Hepatocyte (in vitro differentiated cells): ENCODE results near the gene CAMK2G.

Experiments
- EZH2 ChIP-seq: fragments of 200-600 bp; sonication (generic); IDR thresholded peaks from 2 replicates; pipeline ENCODE4 v1.6.1; 2016; ENCODE audit warnings: antibody characterized with exemption, mild to moderate bottlenecking, borderline replicate concordance
- EZH2phosphoT487 ChIP-seq: fragments of 200-600 bp; sonication (generic); IDR thresholded peaks from one replicate; pipeline ENCODE4 v1.6.1; 2018; ENCODE audit warnings: antibody characterized with exemption, mild to moderate bottlenecking, low read depth, moderate library complexity; ENCODE audit not compliant: unreplicated experiment, severe bottlenecking
- TF ChIP-seq, protein P1 (sequence below): fragments of 200-600 bp; sonication (generic); IDR thresholded peaks from 2 replicates; pipeline ENCODE4 v1.5.1; 2016; ENCODE audit warnings: antibody characterized with exemption, mild to moderate bottlenecking; ENCODE audit not compliant: poor library complexity

DNA sequence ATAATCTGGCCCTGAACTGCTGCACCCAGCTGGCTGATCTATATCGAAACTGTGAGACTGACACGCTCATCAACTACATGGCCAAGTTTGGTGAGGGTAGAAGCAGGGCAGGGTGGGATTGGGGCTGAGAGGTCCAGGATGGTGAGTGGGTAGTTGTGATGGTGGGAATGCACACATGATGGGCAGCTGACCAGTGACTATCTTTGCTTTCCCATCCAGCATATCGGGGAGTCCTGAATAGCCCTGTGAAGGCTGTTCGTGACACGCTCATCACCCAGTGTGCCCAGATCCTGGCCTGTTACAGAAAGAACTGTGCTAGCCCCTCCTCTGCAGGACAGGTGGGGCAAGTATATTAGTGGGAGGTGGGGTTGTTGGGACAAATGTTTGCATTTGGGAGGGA lies 105.0 kb downstream of the CAMK2G start:
- TF ChIP-seq, protein P1, sequence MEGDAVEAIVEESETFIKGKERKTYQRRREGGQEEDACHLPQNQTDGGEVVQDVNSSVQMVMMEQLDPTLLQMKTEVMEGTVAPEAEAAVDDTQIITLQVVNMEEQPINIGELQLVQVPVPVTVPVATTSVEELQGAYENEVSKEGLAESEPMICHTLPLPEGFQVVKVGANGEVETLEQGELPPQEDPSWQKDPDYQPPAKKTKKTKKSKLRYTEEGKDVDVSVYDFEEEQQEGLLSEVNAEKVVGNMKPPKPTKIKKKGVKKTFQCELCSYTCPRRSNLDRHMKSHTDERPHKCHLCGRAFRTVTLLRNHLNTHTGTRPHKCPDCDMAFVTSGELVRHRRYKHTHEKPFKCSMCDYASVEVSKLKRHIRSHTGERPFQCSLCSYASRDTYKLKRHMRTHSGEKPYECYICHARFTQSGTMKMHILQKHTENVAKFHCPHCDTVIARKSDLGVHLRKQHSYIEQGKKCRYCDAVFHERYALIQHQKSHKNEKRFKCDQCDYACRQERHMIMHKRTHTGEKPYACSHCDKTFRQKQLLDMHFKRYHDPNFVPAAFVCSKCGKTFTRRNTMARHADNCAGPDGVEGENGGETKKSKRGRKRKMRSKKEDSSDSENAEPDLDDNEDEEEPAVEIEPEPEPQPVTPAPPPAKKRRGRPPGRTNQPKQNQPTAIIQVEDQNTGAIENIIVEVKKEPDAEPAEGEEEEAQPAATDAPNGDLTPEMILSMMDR = no peak
- TF ChIP-seq EZH2 = no peak
- no peak for TF ChIP-seq EZH2phosphoT487
